Lower leg skin (tissue), 4 donors: ENCODE data around the gene SF3A2. TPM values are rescaled to one million over a fixed set of nuclear protein-coding genes. Genes with fewer than 3 reads are reported as not detected.

Source experiments
- DNase-seq, 2 donors: peaks; one replicate each; pipeline ENCODE4 v3.0.0-alpha.2; 2019; ENCODE audit warnings: low spot score in 2 of 2
- H3K4me3 ChIP-seq: fragments of 200-600 bp; sonication (generic); 2 replicates; pipeline ENCODE4 v1.5.1; 2017; ENCODE audit warnings: mild to moderate bottlenecking, low read depth; ENCODE audit not compliant: poor library complexity, severe bottlenecking
- POLR2A ChIP-seq, 2 donors: fragments of 450-650 bp; IDR thresholded peaks; one replicate each; pipeline ENCODE4 v1.6.1; 2016 to 2017; ENCODE audit warnings: antibody characterized with exemption in 2 of 2, mild to moderate bottlenecking in 1 of 2, moderate library complexity in 1 of 2
- WGBS, 2 donors: methylation state at CpG; one replicate each; pipeline ENCODE4 v1.1.5; 2018; 5-methylcytosine and 5-hydroxymethylcytosine counted together
- intact Hi-C: fragments of 100-400 bp; cut with DNase I; formaldehyde crosslinking; loops from one replicate; pipeline ENCODE4 v1.15.0; 2023; ENCODE audit warnings: low total_unique reads
- total RNA-seq, 4 donors: library from RNA; depleted of rRNA; stranded (reverse); fragments of >200 nt; gene quantifications; one replicate each; pipeline ENCODE4 v1.1.0, GENCODE V29; 2016
- TF ChIP-seq, protein P1 (sequence below), 3 donors: fragments of 450-650 bp; IDR thresholded peaks; one replicate each; pipeline ENCODE4 v1.5.1; 2016; ENCODE audit warnings: antibody characterized with exemption in 3 of 3, mild to moderate bottlenecking in 3 of 3, moderate library complexity in 2 of 3

Gene SF3A2
- total RNA-seq, 4 donors from 2014 or later: 35.6 to 85.6 (median 47.8) TPM

DNA sequence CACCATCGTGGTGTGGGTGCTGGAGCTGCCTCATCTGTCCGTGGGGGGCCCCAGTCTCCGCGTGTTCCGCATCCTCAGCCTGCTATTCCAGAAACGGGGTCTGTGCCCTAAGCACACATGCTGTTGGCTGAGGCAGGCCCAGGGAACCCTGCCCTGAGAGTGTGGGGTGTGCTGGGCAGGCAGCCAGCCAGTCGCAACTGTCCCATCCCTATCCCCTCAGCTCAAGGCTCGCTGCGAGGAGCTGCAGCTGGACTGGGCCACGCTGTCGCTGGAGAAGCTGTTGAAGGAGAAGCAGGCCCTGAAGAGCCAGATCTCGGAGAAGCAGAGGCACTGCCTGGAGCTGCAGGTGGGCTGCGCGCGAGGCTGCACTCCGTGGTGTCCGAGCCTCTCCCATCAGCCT is 22.4 kb upstream of the SF3A2 start:
- no peak for DNase-seq
- 86 to 87% methylated on average over 17 of the region's 17 CpGs for WGBS, 2 donors
- TF ChIP-seq POLR2A (IDR thresholded peaks at IDR 0.05): no peak
- TF ChIP-seq, protein P1, sequence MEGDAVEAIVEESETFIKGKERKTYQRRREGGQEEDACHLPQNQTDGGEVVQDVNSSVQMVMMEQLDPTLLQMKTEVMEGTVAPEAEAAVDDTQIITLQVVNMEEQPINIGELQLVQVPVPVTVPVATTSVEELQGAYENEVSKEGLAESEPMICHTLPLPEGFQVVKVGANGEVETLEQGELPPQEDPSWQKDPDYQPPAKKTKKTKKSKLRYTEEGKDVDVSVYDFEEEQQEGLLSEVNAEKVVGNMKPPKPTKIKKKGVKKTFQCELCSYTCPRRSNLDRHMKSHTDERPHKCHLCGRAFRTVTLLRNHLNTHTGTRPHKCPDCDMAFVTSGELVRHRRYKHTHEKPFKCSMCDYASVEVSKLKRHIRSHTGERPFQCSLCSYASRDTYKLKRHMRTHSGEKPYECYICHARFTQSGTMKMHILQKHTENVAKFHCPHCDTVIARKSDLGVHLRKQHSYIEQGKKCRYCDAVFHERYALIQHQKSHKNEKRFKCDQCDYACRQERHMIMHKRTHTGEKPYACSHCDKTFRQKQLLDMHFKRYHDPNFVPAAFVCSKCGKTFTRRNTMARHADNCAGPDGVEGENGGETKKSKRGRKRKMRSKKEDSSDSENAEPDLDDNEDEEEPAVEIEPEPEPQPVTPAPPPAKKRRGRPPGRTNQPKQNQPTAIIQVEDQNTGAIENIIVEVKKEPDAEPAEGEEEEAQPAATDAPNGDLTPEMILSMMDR (IDR thresholded peaks at IDR 0.05): no peak
- intact Hi-C loops: no loop called here
- no peak overlapping the region for H3K4me3 ChIP-seq

DNA sequence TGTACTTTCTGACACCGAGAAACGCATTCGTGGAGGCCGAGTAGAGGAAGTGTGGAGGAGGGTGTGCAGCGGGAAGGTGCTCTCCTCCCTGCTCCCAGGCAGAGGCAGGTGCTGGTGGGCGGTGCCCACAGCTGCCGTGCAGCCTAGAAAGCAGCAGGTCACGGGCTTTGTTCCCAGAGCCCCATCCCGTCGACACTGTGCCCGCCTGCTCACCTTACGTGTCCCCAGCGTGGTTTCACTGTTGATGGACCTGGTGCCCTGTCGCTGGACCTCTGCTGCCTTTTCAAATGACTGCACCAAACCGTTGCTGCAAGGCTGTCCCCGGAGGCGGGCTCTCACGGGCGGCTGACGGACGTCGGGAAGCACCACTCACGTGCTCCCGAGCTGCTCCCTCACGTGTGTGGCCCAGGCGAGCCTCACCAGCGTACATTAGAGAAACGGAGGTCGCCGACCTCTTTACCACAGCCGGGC is 21.3 kb upstream of the SF3A2 start:
- DNase-seq: no peak
- H3K4me3 ChIP-seq: no peak overlapping the region
- no peak for TF ChIP-seq POLR2A (IDR thresholded peaks at IDR 0.05)
- TF ChIP-seq, protein P1 (IDR thresholded peaks at IDR 0.05): no peak
- intact Hi-C loops: no loop called here
- WGBS, 2 donors: 82 to 83% methylated on average over 31 of the region's 31 CpGs

DNA sequence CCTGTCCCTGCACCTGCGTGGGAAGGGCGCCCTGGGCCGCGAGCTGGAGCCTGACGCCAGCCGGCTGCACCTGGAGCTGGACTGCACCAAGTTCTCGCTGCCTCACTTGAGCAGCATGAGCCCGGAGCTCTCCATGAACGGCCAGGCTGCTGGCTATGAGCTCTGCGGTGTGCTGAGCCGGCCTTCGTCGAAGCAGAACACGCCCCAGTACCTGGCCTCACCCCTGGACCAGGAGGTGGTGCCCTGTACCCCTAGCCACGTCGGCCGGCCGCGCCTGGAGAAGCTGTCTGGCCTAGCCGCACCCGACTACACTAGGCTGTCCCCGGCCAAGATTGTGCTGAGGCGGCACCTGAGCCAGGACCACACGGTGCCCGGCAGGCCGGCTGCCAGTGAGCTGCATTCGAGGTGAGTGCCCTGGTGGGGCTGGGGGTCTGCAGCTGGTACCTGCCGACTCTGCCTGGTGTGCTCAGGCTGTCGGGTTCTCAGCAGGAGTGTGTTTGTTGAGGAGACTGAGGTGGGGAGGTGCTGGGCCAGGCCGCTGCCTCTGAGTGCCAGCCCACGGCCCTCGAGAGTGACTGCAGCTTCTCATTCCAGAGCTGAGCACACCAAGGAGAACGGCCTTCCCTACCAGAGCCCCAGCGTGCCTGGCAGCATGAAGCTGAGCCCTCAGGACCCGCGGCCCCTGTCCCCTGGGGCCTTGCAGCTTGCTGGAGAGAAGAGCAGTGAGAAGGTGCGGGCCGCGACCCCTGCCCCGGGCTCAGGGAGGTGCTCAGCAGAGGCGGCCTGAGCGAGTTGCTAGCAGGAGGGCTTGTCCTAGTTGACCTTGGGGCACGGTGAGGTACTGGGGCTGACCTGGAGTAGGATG is 20.0 kb upstream of the SF3A2 start:
- no peak for DNase-seq
- no peak overlapping the region for H3K4me3 ChIP-seq
- intact Hi-C loops: no loop called here
- no peak for TF ChIP-seq POLR2A (IDR thresholded peaks at IDR 0.05)
- TF ChIP-seq, protein P1 (IDR thresholded peaks at IDR 0.05): no peak
- WGBS, 2 donors: 91 to 93% methylated on average over 30 to 36 of the region's 43 CpGs

DNA sequence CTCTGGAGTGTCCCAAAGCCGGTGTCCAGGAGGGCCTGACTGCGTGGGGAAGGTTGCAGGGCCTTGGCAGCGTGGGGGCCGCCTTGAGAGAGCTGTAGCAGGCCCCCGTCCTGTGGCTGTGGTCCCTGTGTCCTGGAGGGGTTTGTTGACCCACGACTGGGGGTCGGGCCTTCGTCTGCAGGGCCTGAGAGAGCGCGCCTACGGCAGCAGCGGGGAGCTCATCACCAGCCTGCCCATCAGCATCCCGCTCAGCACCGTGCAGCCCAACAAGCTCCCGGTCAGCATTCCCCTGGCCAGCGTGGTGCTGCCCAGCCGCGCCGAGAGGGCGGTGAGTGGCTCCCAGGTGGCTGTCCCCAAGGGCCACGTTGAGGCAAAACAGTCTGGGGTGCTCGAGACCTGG is 19.0 kb upstream of the SF3A2 start:
- intact Hi-C loops: no loop called here
- TF ChIP-seq POLR2A (IDR thresholded peaks at IDR 0.05): no peak
- TF ChIP-seq, protein P1 (IDR thresholded peaks at IDR 0.05): no peak
- WGBS, 2 donors: 95 to 96% methylated on average over 13 to 22 of the region's 22 CpGs
- no peak for DNase-seq
- H3K4me3 ChIP-seq: no peak overlapping the region

DNA sequence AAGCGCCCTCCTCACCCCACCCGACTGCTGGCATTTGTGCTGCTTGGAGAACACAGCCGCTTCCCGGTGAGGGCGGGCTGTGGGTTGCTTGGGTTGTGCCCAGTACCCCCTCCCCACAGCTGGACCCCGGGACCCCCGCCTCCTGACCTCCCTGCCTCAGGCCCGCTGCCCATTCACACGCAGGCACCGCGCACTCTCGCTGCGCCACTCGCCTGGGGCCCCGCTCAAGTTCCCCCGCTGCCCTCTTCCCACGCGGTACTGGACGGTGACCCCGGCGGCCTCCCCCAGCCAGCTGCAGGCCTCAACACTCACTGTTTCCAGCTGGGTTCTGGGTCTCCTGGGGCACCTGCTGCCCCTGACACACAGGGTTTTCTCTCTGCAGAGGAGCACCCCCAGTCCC is 16.9 kb upstream of the SF3A2 start:
- no peak for DNase-seq
- intact Hi-C loops: no loop called here
- 96 to 97% methylated on average over 21 of the region's 21 CpGs for WGBS, 2 donors

More for the DNA sequence above, 16.9 kb upstream of the SF3A2 start:
- no peak for TF ChIP-seq POLR2A (IDR thresholded peaks at IDR 0.05)
- TF ChIP-seq, protein P1 (IDR thresholded peaks at IDR 0.05): no peak
- H3K4me3 ChIP-seq: no peak overlapping the region
